DMS79 treated with DMSO at 0.1 percent for 48 hours (cell line): ENCODE measurements around the gene AP2B1.
A peak's percentile ranks its signal among the peaks of the same experiment; 100 is the strongest.
"Not testable (repeated sequence)": the region's sequence is repeated elsewhere in the genome, so short reads cannot be mapped to it uniquely, and the experiment has no call there.

Experiments used
- DNase-seq: peaks from one replicate; lab custom pipeline; 2025; lab: John Stamatoyannopoulos, UW

The AP2B1 gene

DNA sequence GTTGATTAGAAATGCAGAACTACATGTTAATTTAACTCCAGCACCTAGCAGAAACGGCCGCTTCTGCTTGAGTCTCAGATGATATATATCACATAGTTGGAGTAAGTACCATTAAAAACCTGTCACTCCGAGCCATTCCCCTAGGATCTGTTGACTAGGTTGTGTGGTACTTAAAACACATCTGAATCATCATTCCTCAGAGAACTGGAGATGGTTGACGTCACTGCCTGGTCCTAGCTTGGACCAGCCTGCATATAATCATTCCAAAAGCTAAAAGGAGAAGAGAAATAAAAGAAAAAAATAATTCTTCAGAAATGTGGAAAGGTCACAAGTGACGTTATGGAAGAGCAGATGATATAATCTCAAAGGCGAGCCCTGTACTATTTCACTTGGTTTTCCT, 113.0 kb downstream of the AP2B1 start:
- no peak for DNase-seq

DNA sequence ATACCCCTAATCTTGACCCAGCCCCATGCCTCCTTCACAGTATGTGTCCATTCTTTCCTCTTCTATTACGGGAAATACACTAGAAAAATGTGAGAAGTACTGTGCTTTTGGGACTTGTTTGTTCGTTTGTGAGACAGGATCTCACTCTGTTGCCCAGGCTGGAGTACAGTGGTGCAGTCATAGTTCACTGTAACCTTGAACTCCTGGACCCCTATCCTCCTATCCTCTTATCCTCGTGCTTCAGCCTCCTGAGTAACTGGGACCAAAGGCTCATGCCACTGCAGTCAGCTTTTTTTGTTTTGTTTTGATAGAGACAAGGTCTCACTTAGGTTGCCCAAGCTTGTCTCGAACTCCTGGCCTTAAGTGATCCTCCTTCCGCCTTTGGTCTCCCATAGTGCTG, 114.4 kb downstream of the AP2B1 start:
- DNase-seq: no peak

DNA sequence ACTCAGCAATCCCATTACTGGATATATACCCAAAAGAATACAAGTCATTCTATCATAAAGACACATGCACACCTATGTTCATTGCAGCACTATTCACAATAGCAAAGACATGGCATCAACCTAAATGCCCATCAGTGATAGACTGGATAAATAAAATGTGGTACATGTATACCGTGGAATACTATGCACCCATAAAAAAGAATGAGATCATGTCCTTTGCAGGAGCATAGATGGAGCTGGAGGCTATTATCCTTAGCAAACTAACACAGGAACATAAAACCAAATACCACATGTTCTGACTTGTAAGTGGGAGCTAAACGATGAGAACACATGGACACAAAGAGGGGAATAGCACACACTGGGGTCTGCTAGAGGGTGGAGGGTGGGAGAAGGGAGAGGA, 116.2 kb downstream of the AP2B1 start:
- DNase-seq: not testable (repeated sequence)

DNA sequence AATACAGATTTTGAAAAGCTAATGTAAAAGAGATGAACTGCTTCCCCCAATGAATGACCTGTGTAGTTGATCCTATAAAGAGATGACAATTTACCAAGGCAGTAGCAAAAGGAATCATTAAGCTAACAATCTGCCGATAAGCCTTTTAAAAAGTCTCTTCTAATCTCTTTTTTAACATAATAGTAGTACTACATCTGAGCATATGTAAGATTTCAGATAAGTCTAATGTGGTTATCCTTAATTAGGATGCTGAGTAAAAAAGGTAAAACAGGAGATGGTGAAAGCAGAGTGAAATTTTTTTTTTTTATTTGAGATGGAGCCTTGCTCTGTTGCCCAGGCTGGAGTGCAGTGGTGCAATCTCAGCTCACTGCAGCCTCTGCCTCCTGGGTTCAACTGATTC, 118.1 kb downstream of the AP2B1 start:
- no peak for DNase-seq

DNA sequence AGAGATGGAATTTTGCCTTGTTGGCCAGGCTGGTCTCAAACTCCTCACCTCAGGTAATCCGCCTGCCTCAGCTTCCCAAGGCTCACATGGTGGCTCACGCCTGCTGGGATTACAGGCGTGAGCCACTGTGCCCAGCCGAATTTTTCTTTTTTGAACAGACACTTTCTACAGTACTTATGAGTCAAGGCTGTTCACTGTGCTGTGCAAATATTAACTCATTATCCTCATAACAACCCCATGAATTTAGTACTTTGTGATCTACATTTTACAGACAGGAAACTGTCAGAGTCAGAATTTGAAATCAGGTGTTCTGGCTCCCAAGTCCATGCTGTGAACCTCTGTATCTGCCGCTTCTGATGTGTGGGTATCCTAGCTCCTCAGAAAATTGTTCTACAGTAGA, 118.6 kb downstream of the AP2B1 start:
- no peak for DNase-seq

DNA sequence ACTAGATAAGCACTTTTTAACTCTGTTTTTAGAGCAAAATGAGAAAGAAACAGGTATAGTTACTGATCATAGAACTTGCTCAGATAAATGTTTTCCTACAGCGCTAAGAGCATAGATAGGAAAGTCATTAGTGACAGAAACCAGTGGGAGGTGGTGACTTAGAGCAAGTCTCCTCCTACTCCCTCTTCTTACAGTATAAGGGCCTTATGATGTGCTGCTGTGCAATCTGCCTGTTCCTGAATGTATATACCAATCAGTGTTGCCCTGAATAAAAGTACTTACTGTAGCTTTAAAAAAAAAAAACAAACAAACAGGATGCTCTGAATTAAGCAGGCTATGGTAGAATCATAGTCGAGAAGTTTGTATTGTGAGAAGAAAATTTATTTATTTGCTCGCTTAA, 121.0 kb downstream of the AP2B1 start:
- no peak for DNase-seq

DNA sequence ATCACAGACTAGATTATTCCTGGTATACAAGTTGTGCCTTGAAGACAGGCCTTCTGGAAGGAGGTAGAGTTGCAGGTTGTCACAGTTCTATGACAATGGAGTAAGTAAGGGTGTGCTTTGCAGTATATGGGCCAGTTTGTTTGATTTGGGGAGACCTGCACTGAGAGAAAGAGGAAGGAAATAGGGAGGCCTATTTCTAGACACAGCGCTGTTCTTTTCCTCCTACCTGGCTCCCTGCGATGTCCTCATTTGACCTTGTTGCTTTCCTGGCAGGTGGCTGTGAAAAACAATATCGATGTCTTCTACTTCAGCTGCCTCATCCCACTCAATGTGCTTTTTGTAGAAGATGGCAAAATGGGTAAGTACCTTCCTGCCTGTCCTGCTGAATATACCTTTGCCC, 121.8 kb downstream of the AP2B1 start:
- DNase-seq: peak; percentile 19

GRCh38 chr17:35709874-35710273, 122.8 kb downstream of the AP2B1 start:
- peak; percentile 39 for DNase-seq

DNA sequence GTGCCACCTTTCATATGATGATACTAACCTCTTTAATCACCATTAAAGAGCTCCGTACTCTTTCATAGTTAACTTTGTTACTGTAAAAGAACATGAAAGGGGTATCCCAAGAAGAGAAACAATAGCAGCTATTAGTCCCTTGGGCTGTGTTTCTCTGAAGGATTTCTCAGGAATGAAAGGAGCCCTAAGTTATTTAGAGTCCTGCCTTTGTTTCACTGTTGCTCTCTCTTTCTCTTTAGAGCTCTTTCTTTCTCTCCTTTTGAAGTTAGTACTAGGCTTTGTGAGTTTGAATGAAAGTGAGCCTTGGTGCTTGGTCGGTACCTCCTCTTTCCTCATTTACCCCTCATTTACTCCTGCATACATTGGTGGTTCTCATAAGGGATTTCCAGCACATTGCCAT, 123.8 kb downstream of the AP2B1 start:
- DNase-seq: no peak

GRCh38 chr17:35713069-35713728, 126.1 kb downstream of the AP2B1 start:
- no peak for DNase-seq

GRCh38 chr17:35714988-35715387, 127.9 kb downstream of the AP2B1 start:
- no peak for DNase-seq

GRCh38 chr17:35715416-35715815, 128.3 kb downstream of the AP2B1 start:
- peak; percentile 60 for DNase-seq

DNA sequence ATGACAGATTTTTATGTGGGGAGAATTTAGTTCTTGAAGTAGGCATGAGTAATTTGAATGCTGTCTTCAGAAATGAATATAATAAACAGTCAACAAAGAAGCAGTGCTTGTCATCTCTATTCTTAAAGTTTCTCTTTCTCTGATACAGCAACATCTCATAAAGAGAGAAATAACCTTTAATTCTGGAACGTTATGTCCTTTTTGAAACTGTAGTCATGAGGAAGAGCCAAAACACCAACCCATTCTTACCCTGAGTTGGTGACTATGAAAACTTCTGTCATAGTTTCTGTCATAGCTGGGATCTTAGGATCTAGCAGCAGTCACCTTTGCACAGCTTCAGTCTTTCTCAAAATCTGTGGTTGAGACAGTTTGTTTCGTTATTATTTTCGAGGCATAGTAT, 129.1 kb downstream of the AP2B1 start:
- no peak for DNase-seq

- no peak for DNase-seq
These were observed 129.9 kb downstream of the AP2B1 start for GRCh38 chr17:35716897-35717465.

- DNase-seq: no peak
These were observed 130.4 kb downstream of the AP2B1 start for GRCh38 chr17:35717475-35717874.

DNA sequence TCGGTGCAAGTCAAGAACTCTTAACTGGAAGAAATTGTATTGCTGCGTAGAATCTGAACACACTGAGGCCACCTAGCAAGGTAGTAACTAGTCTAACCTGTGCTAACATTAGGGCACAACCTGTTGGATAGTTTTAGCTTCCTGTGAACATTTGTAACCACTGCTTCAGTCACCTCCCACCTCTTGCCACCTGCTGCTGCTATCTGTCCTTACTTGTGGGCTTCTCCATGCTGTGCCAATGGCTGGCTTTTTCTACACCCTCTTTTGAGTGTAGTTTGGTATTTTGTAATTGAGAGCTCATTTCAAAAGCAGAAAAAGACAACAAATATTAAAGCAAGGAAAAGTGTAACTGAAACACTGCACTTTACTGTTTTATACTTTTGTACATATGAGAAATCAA, 136.6 kb downstream of the AP2B1 start:
- DNase-seq: no peak

DNA sequence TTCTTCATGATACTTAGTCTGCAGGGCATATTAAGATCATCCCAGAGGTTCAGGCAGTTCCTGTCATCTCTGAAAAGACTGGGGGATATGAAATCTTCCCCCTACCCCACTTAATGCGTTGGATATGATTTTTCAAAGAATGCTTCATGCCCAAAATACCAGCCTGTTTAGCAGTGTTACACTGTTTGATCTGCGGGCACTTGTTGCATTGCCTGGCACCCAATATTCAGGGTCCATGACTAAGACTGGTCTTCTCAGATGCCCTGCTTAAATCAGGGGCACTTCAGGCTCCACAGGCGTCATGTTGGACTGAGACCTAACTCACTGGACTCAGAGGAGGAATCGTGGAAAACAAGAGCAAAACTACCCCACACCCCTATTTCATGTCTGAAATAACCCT, 137.9 kb downstream of the AP2B1 start:
- DNase-seq: no peak

DNA sequence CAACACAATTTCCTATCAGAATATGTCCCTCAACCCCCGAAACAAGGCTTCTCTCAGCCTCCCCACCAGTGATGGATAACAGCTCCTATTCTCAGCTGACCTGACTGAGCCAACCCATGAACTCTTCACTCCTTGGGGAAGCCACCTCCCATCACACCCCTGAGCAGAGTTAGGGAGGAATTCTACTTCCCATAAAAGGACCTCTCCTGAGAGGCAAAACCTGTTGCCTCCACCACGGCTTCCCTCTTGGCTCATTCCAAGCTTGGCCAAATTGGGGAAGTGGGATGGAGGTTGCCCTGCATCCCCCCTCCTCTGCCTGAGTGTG, 138.6 kb downstream of the AP2B1 start:
- DNase-seq: no peak

DNA sequence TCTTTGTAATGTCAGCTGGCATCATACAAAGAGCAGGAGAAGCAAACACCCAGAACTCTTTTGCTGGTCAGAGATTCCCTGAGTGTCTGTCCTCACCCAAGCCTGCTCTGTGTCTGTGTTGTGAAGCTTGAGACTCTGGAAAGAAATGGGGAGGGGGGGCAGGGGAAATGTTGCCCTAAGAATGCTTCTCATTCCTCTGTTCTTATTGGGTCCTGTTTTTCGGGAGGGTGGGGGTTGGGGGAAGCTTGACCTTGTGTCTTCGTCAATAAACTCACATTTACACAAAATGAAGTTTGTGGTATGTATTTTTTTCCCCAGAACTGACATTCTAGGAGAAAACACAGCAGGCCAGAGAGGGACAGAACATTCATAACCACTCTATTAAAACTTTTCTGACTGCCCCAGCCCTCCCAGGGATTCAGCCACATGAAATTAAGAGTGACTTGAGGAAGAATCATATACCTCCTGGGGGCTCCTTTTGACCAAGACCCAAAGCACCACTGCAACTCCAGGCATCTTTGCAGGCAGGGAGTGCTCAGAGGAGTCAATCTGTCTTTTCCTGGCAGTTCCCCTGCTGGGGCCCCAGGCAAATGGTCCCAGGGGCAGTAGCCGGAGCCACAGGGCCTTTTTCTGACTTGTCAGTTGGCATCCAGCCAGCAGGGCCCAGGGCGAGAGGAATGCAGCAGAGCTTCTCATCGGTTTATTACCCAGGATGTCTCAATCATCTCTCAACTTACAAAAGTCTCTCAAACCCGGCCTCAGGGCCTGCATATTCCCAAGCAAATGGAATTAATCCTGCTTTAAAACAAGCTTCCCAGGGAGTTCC, 139.2 kb downstream of the AP2B1 start:
- peak; percentile 68 for DNase-seq

- DNase-seq: peak; percentile 91
These were observed 139.9 kb downstream of the AP2B1 start for GRCh38 chr17:35726953-35727460.

GRCh38 chr17:35727635-35728034, 140.5 kb downstream of the AP2B1 start:
- no peak for DNase-seq

DNA sequence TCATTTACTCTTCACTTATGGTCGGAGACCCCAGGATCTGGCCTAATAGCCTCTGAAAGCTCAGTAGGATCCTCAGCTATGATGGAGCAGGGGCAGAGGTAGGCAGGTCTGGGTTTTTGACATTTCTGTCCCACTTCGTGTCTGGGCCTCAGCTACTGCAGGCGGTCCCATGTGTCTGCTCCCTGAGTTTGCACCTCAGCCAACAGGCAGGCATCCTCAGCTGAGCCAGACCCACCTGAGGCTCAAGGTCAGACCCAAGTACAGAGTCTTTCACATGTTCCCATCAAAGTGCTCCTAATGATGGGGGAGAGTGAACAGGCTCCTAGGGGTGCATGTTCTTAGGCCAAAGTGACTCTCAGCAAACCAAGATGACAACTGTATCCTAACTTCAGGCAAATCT, 141.4 kb downstream of the AP2B1 start:
- DNase-seq: no peak

DNA sequence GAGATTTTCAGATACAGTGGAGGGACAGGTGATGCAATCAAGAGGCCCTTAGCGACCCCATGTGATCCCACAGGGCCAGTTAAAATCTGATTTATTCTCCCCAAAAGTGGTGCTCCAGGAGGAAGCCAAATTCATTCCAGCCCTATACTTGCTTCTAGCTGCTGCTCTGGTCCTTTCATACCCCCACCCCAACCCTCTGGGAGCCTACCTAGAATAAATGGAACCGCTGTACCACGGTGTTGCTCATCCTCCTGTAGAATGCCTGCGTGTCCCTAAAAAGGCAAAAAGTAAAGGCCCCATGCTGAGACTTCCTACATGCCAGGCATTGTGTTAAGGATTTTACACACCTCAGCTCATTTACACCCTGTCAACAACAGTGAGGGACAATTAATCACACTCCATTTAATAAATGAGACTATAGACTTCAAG, 142.3 kb downstream of the AP2B1 start:
- peak; percentile 13 for DNase-seq
